Keratinocyte (primary cell): ENCODE data around the gene KLK8. TPM values are rescaled to one million over a fixed set of nuclear protein-coding genes. Genes with fewer than 3 reads are reported as not detected.

Experiments
- DNase-seq: peaks from one replicate; pipeline ENCODE4 v3.0.0-alpha.2; 2011; ENCODE audit warnings: low read depth, missing footprints, low spot score
- FAIRE-seq: peaks from 2 replicates; lab custom pipeline; 2011; peaks lifted over from hg19 to GRCh38; lab: Jason Lieb, UNC
- H2AFZ ChIP-seq: 2 replicates; pipeline ENCODE4 v1.6.0; 2012; ENCODE audit warnings: low read length, control low read depth, inconsistent platforms; ENCODE audit not compliant: control insufficient read depth
- H3K27ac ChIP-seq: 2 replicates; pipeline ENCODE4 v1.5.1; 2011; ENCODE audit warnings: low read length; ENCODE audit not compliant: control insufficient read depth, insufficient read depth
- H3K27me3 ChIP-seq: 3 replicates; pipeline ENCODE4 v1.6.0; 2011; ENCODE audit warnings: low read length; ENCODE audit not compliant: control insufficient read depth, insufficient read depth; ENCODE audit errors: extremely low read depth
- H3K36me3 ChIP-seq, 2 experiments: 2 replicates in 1 of 2; 3 replicates in 1 of 2; pipeline ENCODE4 v1.5.1; 2011; ENCODE audit warnings: low read length in 2 of 2, mild to moderate bottlenecking in 1 of 2; ENCODE audit not compliant: control insufficient read depth in 2 of 2, insufficient read depth in 2 of 2; ENCODE audit errors: extremely low read depth in 1 of 2
- H3K4me1 ChIP-seq: 3 replicates; pipeline ENCODE4 v1.5.1; 2011; ENCODE audit warnings: low read length; ENCODE audit not compliant: control insufficient read depth, insufficient read depth; ENCODE audit errors: extremely low read depth
- H3K4me2 ChIP-seq: 3 replicates; pipeline ENCODE4 v1.6.0; 2011; ENCODE audit warnings: low read depth, low read length; ENCODE audit not compliant: control insufficient read depth, insufficient read depth; ENCODE audit errors: extremely low read depth
- H3K4me3 ChIP-seq, 3 experiments: fragments of 200-600 bp in 1 of 3; sonication (generic) in 1 of 3; 2 replicates in 2 of 3; 3 replicates in 1 of 3; pipeline ENCODE4 v1.5.1; 2011 to 2016; ENCODE audit warnings: low read length in 3 of 3, mild to moderate bottlenecking in 3 of 3, control low read depth in 2 of 3, inconsistent platforms in 1 of 3, low read depth in 1 of 3, mixed read lengths in 1 of 3, mixed run types in 1 of 3, moderate library complexity in 1 of 3; ENCODE audit not compliant: control insufficient read depth in 2 of 3, insufficient read depth in 2 of 3; ENCODE audit errors: extremely low read depth in 1 of 3
- H3K79me2 ChIP-seq: 2 replicates; pipeline ENCODE4 v1.6.0; 2012; ENCODE audit warnings: low read length; ENCODE audit not compliant: control insufficient read depth, insufficient read depth
- H3K9ac ChIP-seq: 3 replicates; pipeline ENCODE4 v1.6.0; 2011; ENCODE audit warnings: low read length; ENCODE audit not compliant: control insufficient read depth, insufficient read depth; ENCODE audit errors: extremely low read depth
- H3K9me1 ChIP-seq: 3 replicates; pipeline ENCODE4 v1.6.0; 2011; ENCODE audit warnings: low read length; ENCODE audit not compliant: control insufficient read depth, insufficient read depth; ENCODE audit errors: extremely low read depth
- H3K9me3 ChIP-seq: 2 replicates; pipeline ENCODE4 v1.5.1; 2012; ENCODE audit warnings: low read depth, low read length; ENCODE audit not compliant: control insufficient read depth
- H4K20me1 ChIP-seq: 3 replicates; pipeline ENCODE4 v1.6.0; 2011; ENCODE audit warnings: low read length; ENCODE audit not compliant: control insufficient read depth, insufficient read depth; ENCODE audit errors: extremely low read depth
- EZH2 ChIP-seq: IDR thresholded peaks from one replicate; pipeline ENCODE4 v1.6.1; 2012; ENCODE audit warnings: inconsistent platforms, mild to moderate bottlenecking, low read length, moderate library complexity
- dilution Hi-C: fragments of 300-500 bp; cut with MboI; formaldehyde crosslinking; loops from one replicate; pipeline ENCODE4 v1.7.0; 2020; ENCODE audit warnings: low sequenced_read_pairs; ENCODE audit not compliant: extremely low pct_ligation_motif_present
- polyA minus RNA-seq, 3 experiments: library from RNA; depleted of rRNA, polyadenylated mRNA; stranded (reverse); fragments of >200 nt; gene quantifications; 1 replicate in 1 of 3; 2 replicates in 1 of 3; 3 replicates in 1 of 3; pipeline ENCODE4 v1.2.3, GENCODE V29; 2011
- polyA plus RNA-seq, 5 experiments: library from polyadenylated mRNA; depleted of rRNA in 3 of 5; stranded (reverse) in 3 of 5; stranded (forward) in 1 of 5; unstranded in 1 of 5; fragments of >200 nt; gene quantifications; 1 replicate in 1 of 5; 2 replicates in 3 of 5; 3 replicates in 1 of 5; pipeline versions ENCODE4 v1.2.1 to v1.2.3, GENCODE V29; 2011 to 2012; ENCODE audit warnings: missing spikeins in 2 of 5, low read depth in 1 of 5, low replicate concordance in 1 of 5
- TF ChIP-seq, protein P1 (sequence below), 3 experiments: IDR thresholded peaks in 1 of 3; conservative IDR thresholded peaks in 1 of 3; optimal IDR thresholded peaks in 1 of 3; 2 replicates in 2 of 3; 3 replicates in 1 of 3; pipeline versions ENCODE3 to v1.5.1; 2011; ENCODE audit warnings: low read length in 3 of 3, mild to moderate bottlenecking in 3 of 3, moderate library complexity in 2 of 3, control low read depth in 1 of 3, inconsistent platforms in 1 of 3; ENCODE audit not compliant: insufficient read depth in 2 of 3; ENCODE audit errors: extremely low read depth in 1 of 3

Gene KLK8, protein sequence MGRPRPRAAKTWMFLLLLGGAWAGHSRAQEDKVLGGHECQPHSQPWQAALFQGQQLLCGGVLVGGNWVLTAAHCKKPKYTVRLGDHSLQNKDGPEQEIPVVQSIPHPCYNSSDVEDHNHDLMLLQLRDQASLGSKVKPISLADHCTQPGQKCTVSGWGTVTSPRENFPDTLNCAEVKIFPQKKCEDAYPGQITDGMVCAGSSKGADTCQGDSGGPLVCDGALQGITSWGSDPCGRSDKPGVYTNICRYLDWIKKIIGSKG
- polyA plus RNA-seq: 88.8 to 232 TPM (median 118 TPM) in 3 replicates
- polyA plus RNA-seq (2011; ENCODE audit: low read depth): 465 TPM
- polyA plus RNA-seq (2011; cell fraction: cytosol; rRNA removed): 101 and 121 TPM in 2 replicates
- 103 and 104 TPM in 2 replicates for polyA plus RNA-seq (2011; cell fraction: nucleus; rRNA removed)
- polyA plus RNA-seq (2012; ENCODE audit: low replicate concordance): 205 and 602 TPM in 2 replicates
- polyA minus RNA-seq: 75.5 to 165 TPM (median 104 TPM) in 3 replicates
- 82.9 TPM for polyA minus RNA-seq (2011; cell fraction: cytosol; rRNA and poly(A)+ RNA removed)
- polyA minus RNA-seq (2011; cell fraction: nucleus; rRNA and poly(A)+ RNA removed): 61.0 and 75.9 TPM in 2 replicates

DNA sequence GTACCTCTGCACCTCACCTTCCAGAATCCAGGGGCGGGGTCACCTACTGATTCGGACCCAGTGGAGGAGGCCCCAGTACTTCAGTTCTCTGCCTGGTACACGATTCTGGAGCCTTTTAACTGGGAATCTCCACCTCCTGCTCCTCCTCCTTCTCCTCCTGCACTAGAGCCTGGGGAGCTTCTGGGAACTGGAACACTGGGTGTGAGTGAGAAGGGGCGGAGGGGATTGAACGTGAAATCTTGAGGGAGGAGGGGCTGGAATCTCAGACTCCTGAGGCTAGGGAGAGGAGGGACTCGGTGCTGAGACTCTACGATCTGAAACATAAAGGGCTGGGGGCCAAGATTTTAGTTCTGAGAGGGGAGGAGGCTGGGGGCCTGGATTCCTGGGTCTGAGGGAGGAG lies at the start of gene KLK8:
Gene KLK8, minus strand, starts transcription at position 90 of the 400 bp plus-strand sequence. CDS start 437 bp downstream, outside the sequence.
- peak within 1 kb of the TSS; percentile 80 for H3K27ac ChIP-seq
- no peaks in the 10 kb centered on the region for H3K9me1 ChIP-seq
- peak within 1 kb of the TSS; percentile 83 for H3K4me2 ChIP-seq
- FAIRE-seq: peak; percentile 83
- DNase-seq: no peak
- H3K27me3 ChIP-seq: no peaks in the 10 kb centered on the region
- peaks cover 0 to 6% of the 10 kb centered on the region in 2 experiments for H3K36me3 ChIP-seq
- H3K9me3 ChIP-seq: no peaks in the 10 kb centered on the region
- H4K20me1 ChIP-seq: no peaks in the 10 kb centered on the region
- H3K4me3 ChIP-seq: peak within 1 kb of the TSS; percentile 47 to 87 (median 85)
- peaks cover 39% of the 10 kb centered on the region for H3K4me1 ChIP-seq
- peaks cover 14% of the 10 kb centered on the region for H3K79me2 ChIP-seq
- TF ChIP-seq EZH2: no peak
- peak within 1 kb of the TSS; percentile 60 for H2AFZ ChIP-seq
- dilution Hi-C loops: no loop called here
- peak within 1 kb of the TSS; percentile 86 for H3K9ac ChIP-seq

DNA sequence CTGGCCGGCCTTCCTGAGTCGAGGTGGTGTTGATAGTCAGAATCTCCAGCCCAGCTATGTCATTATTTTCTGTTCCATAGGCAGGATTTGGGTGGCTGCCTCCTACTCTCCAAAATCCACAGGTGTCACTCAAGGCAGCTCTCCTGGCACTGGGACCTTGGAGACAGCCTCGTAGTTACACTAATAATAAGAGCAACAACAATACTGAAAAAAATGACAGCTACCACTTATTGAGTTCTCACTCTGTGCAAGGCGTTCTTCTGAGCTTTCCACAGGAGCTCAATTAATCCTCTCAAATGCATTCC lies 45.6 kb upstream of the KLK8 start:
- peak; percentile 46 for FAIRE-seq

More for the DNA sequence above, 45.6 kb upstream of the KLK8 start:
- Histone ChIP-seq H3K4me3 (no peak overlapping the region), H3K4me2 (peak overlapping the region; percentile 34), H3K79me2 (no peaks in the 10 kb centered on the region), H3K27ac (no peak overlapping the region), H3K36me3 (no peaks in the 10 kb centered on the region), H3K9me3 (no peaks in the 10 kb centered on the region), H2AFZ (no peak overlapping the region), H3K27me3 (no peaks in the 10 kb centered on the region), H3K9me1 (no peaks in the 10 kb centered on the region), H3K9ac (no peak overlapping the region), H3K4me1 (no peaks in the 10 kb centered on the region), H4K20me1 (no peaks in the 10 kb centered on the region)
- TF ChIP-seq, protein P1, sequence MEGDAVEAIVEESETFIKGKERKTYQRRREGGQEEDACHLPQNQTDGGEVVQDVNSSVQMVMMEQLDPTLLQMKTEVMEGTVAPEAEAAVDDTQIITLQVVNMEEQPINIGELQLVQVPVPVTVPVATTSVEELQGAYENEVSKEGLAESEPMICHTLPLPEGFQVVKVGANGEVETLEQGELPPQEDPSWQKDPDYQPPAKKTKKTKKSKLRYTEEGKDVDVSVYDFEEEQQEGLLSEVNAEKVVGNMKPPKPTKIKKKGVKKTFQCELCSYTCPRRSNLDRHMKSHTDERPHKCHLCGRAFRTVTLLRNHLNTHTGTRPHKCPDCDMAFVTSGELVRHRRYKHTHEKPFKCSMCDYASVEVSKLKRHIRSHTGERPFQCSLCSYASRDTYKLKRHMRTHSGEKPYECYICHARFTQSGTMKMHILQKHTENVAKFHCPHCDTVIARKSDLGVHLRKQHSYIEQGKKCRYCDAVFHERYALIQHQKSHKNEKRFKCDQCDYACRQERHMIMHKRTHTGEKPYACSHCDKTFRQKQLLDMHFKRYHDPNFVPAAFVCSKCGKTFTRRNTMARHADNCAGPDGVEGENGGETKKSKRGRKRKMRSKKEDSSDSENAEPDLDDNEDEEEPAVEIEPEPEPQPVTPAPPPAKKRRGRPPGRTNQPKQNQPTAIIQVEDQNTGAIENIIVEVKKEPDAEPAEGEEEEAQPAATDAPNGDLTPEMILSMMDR (optimal IDR thresholded peaks at IDR 0.05 in 1 of 3, IDR thresholded peaks at IDR 0.05 in 1 of 3, conservative IDR thresholded peaks at IDR 0.05 in 1 of 3; ENCODE audit: extremely low read depth in 1 of 3, insufficient read depth in 2 of 3, low read length in 3 of 3): no peak
- TF ChIP-seq EZH2: no peak
- dilution Hi-C loops: no loop called here
- DNase-seq: no peak
